Endometrial microvascular endothelial cells (primary cell): ENCODE data around the gene DAGLA. TPM values are rescaled to one million over a fixed set of nuclear protein-coding genes. Genes with fewer than 3 reads are reported as not detected.
"Not testable (repeated sequence)": the region's sequence is repeated elsewhere in the genome, so short reads cannot be mapped to it uniquely, and the experiment has no call there.

Source experiments
- in situ Hi-C: cut with HindIII; loops from 2 replicates; pipeline ENCODE4 v1.10.0; 2017; ENCODE audit warnings: low sequenced_read_pairs, low pct_unique_long_range_greater_than_20kb; ENCODE audit errors: inconsistent ontology term
- total RNA-seq: library from RNA; depleted of rRNA; stranded (reverse); fragments of >200 nt; gene quantifications from one replicate; pipeline ENCODE4 v1.2.3, GENCODE V29; 2015; ENCODE audit errors: inconsistent ontology term

Gene DAGLA
- total RNA-seq, 1 donor from 2014 or later, result 2.5 TPM

- in situ Hi-C loops, result no loop called here
Observed at GRCh38 chr11:61657566-61658290, 22.5 kb upstream of the DAGLA start.

GRCh38 chr11:61659413-61660196 lies 20.6 kb upstream of the DAGLA start:
- in situ Hi-C loops, result no loop called here

GRCh38 chr11:61660997-61661396 lies 19.2 kb upstream of the DAGLA start:
- in situ Hi-C loops, result not testable (repeated sequence)

- in situ Hi-C loops, result no loop called here
Observed at GRCh38 chr11:61666684-61667297, 13.4 kb upstream of the DAGLA start.

- in situ Hi-C loops, result no loop called here
Observed at GRCh38 chr11:61667684-61668305, 12.4 kb upstream of the DAGLA start.

- in situ Hi-C loops, result no loop called here
Observed at GRCh38 chr11:61669417-61669816, 10.8 kb upstream of the DAGLA start.

GRCh38 chr11:61670626-61671025 lies 9.6 kb upstream of the DAGLA start:
- in situ Hi-C loops, result no loop called here

- in situ Hi-C loops, result no loop called here
Observed at GRCh38 chr11:61671527-61671926, 8.7 kb upstream of the DAGLA start.

GRCh38 chr11:61673946-61674467 lies 6.2 kb upstream of the DAGLA start:
- in situ Hi-C loops, result not testable (repeated sequence)

GRCh38 chr11:61675826-61676225 lies 4.4 kb upstream of the DAGLA start:
- in situ Hi-C loops, result no loop called here

- in situ Hi-C loops, result no loop called here
Observed at GRCh38 chr11:61679296-61679695, 895 bp upstream of the DAGLA start.

- in situ Hi-C loops, result no loop called here
Observed at GRCh38 chr11:61680622-61681221, 531 bp downstream of the DAGLA start.

GRCh38 chr11:61682093-61682732 lies 2.0 kb downstream of the DAGLA start:
- in situ Hi-C loops, result no loop called here

GRCh38 chr11:61682906-61683675 lies 2.9 kb downstream of the DAGLA start:
- in situ Hi-C loops, result no loop called here

GRCh38 chr11:61683961-61684869 lies 4.0 kb downstream of the DAGLA start:
- in situ Hi-C loops, result no loop called here

GRCh38 chr11:61684870-61685616 lies 4.9 kb downstream of the DAGLA start:
- in situ Hi-C loops, result no loop called here
